ENCODE measurements around the gene ABHD17B. TPM values are rescaled to one million over a fixed set of nuclear protein-coding genes. Genes with fewer than 3 reads are reported as not detected.

ABHD17B gene
- total and polyA plus RNA-seq, 4 donors, result 5.2 to 17.7 (median 10.1) TPM

DNA sequence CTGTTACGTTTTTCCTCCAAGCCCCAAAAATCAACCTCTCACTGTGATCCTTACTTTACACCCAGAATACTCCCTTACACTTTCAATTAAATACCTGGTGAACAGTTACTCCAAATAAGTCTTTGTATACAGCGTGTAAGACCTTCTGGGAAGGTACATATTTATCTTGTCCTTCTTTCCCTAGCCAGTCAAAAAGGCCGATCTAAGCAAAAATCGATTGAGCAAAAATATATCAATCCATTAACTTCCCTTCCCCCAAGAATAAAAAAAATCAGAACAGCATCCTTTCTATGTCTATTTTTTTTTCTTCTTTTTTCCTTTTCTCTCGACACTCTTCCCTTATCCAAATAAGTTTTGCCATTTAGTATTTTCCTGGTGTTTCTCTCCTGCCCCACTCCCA lies 71.3 kb downstream of the ABHD17B start:
- TF ChIP-seq, protein P1, sequence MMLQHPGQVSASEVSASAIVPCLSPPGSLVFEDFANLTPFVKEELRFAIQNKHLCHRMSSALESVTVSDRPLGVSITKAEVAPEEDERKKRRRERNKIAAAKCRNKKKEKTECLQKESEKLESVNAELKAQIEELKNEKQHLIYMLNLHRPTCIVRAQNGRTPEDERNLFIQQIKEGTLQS (IDR thresholded peaks at IDR 0.05), result no peak
- no peak for TF ChIP-seq HNF4A (conservative IDR thresholded peaks at IDR 0.05)
- TF ChIP-seq, protein P2, sequence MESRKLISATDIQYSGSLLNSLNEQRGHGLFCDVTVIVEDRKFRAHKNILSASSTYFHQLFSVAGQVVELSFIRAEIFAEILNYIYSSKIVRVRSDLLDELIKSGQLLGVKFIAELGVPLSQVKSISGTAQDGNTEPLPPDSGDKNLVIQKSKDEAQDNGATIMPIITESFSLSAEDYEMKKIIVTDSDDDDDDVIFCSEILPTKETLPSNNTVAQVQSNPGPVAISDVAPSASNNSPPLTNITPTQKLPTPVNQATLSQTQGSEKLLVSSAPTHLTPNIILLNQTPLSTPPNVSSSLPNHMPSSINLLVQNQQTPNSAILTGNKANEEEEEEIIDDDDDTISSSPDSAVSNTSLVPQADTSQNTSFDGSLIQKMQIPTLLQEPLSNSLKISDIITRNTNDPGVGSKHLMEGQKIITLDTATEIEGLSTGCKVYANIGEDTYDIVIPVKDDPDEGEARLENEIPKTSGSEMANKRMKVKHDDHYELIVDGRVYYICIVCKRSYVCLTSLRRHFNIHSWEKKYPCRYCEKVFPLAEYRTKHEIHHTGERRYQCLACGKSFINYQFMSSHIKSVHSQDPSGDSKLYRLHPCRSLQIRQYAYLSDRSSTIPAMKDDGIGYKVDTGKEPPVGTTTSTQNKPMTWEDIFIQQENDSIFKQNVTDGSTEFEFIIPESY (IDR thresholded peaks at IDR 0.05), result no peak
- no peak for TF ChIP-seq RXRA (IDR thresholded peaks at IDR 0.05)
- no peak for TF ChIP-seq JUND (IDR thresholded peaks at IDR 0.05)
- TF ChIP-seq YY1 (IDR thresholded peaks at IDR 0.05), result no peak
- no peak for TF ChIP-seq NR2F2 (IDR thresholded peaks at IDR 0.05)
- TF ChIP-seq, protein P3, sequence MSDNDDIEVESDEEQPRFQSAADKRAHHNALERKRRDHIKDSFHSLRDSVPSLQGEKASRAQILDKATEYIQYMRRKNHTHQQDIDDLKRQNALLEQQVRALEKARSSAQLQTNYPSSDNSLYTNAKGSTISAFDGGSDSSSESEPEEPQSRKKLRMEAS (IDR thresholded peaks at IDR 0.05), result no peak
- TF ChIP-seq FOXA2 (IDR thresholded peaks at IDR 0.05), result no peak
- TF ChIP-seq SP1 (IDR thresholded peaks at IDR 0.05), result no peak
- no peak for TF ChIP-seq HNF4G (IDR thresholded peaks at IDR 0.05)
- TF ChIP-seq RAD21 (IDR thresholded peaks at IDR 0.05), result no peak
- TF ChIP-seq GABPA (IDR thresholded peaks at IDR 0.05 in 1 of 2, conservative IDR thresholded peaks at IDR 0.05 in 1 of 2), result no peak
- no peak for TF ChIP-seq EGR1 (IDR thresholded peaks at IDR 0.05; ENCODE audit: low read depth in 2 of 2)
- TF ChIP-seq TAF1 (conservative IDR thresholded peaks at IDR 0.05), result no peak
- TF ChIP-seq, protein P4, sequence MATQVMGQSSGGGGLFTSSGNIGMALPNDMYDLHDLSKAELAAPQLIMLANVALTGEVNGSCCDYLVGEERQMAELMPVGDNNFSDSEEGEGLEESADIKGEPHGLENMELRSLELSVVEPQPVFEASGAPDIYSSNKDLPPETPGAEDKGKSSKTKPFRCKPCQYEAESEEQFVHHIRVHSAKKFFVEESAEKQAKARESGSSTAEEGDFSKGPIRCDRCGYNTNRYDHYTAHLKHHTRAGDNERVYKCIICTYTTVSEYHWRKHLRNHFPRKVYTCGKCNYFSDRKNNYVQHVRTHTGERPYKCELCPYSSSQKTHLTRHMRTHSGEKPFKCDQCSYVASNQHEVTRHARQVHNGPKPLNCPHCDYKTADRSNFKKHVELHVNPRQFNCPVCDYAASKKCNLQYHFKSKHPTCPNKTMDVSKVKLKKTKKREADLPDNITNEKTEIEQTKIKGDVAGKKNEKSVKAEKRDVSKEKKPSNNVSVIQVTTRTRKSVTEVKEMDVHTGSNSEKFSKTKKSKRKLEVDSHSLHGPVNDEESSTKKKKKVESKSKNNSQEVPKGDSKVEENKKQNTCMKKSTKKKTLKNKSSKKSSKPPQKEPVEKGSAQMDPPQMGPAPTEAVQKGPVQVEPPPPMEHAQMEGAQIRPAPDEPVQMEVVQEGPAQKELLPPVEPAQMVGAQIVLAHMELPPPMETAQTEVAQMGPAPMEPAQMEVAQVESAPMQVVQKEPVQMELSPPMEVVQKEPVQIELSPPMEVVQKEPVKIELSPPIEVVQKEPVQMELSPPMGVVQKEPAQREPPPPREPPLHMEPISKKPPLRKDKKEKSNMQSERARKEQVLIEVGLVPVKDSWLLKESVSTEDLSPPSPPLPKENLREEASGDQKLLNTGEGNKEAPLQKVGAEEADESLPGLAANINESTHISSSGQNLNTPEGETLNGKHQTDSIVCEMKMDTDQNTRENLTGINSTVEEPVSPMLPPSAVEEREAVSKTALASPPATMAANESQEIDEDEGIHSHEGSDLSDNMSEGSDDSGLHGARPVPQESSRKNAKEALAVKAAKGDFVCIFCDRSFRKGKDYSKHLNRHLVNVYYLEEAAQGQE (IDR thresholded peaks at IDR 0.05), result no peak
- no peak for TF ChIP-seq FOXA1 (IDR thresholded peaks at IDR 0.05)
- TF ChIP-seq, protein P5, sequence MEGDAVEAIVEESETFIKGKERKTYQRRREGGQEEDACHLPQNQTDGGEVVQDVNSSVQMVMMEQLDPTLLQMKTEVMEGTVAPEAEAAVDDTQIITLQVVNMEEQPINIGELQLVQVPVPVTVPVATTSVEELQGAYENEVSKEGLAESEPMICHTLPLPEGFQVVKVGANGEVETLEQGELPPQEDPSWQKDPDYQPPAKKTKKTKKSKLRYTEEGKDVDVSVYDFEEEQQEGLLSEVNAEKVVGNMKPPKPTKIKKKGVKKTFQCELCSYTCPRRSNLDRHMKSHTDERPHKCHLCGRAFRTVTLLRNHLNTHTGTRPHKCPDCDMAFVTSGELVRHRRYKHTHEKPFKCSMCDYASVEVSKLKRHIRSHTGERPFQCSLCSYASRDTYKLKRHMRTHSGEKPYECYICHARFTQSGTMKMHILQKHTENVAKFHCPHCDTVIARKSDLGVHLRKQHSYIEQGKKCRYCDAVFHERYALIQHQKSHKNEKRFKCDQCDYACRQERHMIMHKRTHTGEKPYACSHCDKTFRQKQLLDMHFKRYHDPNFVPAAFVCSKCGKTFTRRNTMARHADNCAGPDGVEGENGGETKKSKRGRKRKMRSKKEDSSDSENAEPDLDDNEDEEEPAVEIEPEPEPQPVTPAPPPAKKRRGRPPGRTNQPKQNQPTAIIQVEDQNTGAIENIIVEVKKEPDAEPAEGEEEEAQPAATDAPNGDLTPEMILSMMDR (IDR thresholded peaks at IDR 0.05; ENCODE audit: low read depth, low read length, missing input control), result no peak
- no peaks in the 10 kb centered on the region for H3K36me3 ChIP-seq (ENCODE audit: control insufficient read depth in 4 of 4, insufficient read depth in 3 of 4, low read depth in 1 of 4, low read length in 3 of 4)
- H3K4me3 ChIP-seq (ENCODE audit: low read depth in 1 of 3, low read length in 3 of 3), result no peak overlapping the region
- H3K27me3 ChIP-seq (ENCODE audit: control insufficient read depth in 4 of 4, insufficient read depth in 4 of 4, low read length in 3 of 4), result no peaks in the 10 kb centered on the region
- WGBS, result 89% methylated on average over 5 of the region's 5 CpGs
- no peak for DNase-seq (ENCODE audit: low spot score)
- no peaks in the 10 kb centered on the region for H3K9me3 ChIP-seq (ENCODE audit: control insufficient read depth in 4 of 4, low read length in 3 of 4)
- no peaks in the 10 kb centered on the region for H3K4me1 ChIP-seq (ENCODE audit: control insufficient read depth in 4 of 4, insufficient read depth in 4 of 4, low read length in 3 of 4)
- H3K9ac ChIP-seq (ENCODE audit: low read depth in 1 of 2, low read length in 2 of 2), result no peak overlapping the region
- no peak overlapping the region for H3K27ac ChIP-seq (ENCODE audit: low read depth in 1 of 2, low read length in 2 of 2)
